DMS153 treated with DMSO at 0.1 percent for 48 hours (cell line): ENCODE data around the gene FAM83B.
"Not testable (repeated sequence)": the region's sequence is repeated elsewhere in the genome, so short reads cannot be mapped to it uniquely, and the experiment has no call there.

Source experiments
- DNase-seq: peaks from one replicate; lab custom pipeline; 2025; ENCODE audit not compliant: unreplicated experiment; lab: John Stamatoyannopoulos, UW

The FAM83B gene

DNA sequence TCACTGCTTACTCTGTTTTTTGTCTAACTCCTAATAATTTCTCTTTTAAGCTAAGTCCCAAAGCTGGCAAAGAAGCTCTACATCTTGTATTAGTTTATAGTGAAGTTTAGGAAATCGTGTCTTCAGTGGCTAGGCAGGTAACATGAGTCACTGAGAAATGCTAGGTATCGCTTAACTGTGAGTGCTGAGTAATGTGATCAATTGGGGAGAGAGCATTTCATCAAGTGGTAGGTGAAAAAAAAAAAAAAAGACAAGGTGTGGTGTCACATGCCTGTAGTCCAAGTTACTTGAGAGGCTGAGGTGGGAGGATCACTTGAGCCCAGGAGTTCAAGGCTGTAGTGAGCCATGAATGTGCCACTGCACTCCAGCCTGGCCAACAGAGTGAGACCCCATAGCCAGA is 125.3 kb downstream of the FAM83B start:
- no peak for DNase-seq

DNA sequence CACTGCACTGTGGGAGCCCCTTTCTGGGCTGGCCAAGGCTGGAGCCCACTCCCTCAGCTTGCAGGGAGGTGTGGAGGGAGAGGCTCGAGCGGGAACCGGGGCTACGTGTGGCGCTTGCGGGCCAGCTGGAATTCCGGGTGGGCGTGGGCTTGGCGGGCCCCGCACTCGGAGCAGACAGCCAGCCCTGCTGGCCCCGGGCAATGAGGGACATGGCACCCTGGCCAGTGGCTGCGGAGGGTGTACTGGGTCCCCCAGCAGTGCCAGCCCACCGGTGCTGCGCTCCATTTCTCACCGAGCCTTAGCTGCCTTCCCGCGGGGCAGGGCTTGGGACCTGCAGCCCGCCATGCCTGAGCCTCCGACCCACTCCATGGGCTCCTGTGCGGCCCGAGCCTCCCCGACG is 132.6 kb downstream of the FAM83B start:
- not testable (repeated sequence) for DNase-seq

DNA sequence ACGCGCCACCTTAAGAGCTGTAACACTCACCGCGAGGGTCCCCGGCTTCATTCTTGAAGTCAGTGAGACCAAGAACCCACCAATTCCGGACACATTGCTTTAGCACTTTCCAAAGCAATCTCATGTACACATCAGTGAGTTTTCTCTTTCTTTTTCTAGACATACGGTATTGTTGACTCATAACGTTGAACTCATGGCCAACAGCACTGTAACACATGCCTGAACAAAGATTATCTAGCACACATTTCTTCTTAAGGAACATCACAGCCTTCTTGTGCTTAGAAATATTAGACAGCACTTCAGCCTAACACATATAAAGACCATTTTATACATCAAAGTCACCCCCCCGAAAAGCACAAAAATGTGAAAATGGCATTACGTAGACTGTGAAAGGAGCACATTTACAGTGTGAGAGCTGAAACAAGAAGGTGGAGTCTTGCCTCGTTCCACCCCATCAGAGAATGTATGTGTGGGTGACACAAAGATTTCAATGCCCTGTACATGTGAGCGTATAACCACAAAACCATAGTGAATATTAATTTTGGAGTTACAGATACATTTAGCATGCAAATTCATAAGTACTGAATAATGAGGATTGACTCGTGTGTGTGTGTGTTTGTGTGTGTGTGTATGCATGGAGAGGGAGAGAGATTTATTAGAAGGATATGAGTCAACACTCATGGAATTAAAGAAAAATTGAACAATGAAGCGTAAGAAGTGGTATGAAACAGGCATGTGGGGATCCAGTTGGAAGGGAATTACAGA is 134.1 kb downstream of the FAM83B start:
- no peak for DNase-seq

DNA sequence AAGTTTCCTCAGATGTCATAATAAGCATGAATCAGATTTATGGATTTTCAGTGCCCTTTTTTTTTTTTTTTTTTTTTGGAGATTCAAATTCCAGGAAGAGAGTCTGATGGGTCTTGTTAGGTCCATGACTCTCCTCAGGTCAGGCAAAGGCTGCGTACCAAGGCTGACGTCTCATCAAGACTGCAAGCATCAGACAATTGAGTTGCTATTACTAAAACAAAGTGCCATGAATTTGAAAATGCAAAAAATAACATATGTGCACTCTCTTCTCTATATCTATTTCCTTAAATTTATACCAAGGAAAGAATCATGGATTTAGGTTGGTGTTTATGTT is 134.7 kb downstream of the FAM83B start:
- DNase-seq = no peak

DNA sequence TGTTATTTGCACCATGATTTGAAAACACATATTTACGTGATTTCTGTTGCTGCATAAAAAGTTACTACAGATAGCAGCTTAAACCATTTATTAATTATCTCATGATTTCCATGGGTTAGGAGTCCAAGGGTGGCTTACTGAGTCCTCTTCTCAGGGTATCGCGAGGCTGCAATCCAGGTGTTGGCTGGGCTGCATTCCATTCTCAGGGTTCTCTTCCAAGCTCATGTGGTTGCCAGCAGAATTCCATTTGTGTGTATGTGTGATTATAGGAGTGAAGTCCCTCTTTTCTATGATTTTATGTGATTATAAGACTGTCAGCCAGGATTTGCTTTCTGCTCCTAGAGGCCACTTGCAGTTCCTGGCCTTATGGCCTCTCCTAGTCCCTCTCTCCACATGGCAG is 135.1 kb downstream of the FAM83B start:
- no peak for DNase-seq

DNA sequence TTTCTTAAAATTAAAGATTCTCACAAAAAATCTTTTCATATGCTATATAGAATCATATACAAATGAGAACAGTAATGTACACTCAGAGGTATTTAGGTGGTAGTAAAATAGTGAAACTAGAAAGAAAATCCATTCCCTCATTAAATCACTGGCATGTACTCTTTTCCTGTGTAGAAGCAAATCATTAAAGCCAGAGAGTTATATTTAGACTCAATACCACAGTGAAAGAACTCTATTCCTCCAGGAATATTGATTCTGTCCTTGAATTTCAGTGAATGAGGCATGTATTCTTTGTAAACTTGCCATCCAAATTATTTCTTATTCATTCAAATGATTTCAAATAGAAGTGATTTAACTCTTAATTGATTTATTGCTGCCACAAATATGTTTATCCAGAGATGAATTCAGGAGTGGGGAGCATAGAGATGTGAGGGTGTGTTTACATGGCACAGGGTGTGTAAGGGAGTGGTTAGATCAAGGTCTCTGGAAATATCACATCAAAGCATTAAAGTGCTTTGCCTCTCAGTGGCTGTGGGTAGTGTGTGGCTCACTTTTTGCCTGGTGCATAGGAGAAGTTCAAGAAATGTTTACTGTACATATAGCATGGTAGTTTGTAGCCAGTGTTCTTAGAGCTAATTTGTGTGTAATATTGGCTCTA is 141.2 kb downstream of the FAM83B start:
- no peak for DNase-seq

DNA sequence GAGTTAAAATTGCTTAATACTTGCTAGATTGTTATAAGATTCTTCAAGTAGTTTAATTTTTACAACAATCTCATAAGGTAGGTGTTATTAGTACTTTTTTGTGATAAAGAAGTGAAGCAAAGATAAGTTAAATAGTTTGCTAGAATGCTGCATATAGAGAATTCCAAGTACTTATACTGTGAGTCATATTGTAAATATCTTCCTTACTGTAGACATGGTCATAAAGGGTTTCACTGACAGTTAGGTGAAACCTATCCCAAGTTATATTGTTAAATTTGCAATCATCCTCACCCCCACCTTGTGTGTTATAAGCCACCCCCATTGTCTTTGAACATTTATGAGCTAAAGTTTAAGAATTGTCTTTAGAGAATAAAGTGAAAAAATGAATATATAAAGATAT is 142.0 kb downstream of the FAM83B start:
- no peak for DNase-seq

DNA sequence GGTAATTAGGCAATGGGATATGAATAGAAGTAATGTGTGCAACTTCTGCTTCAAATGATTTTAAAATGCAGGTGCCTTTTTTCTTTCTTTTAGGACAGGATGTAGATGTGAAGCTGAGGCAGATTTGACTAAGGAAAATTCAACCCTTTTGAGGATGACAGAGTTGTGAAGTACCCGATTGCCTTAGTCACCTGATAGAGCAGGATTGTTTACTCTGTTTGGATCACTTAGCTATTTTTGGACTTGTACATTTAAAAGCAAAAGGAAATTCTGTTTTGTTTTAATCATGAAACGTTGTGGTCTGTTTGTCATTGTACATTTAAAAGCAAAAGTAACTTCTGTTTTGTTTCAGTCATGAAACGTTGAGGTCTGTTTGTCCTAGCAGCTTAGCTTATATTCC is 143.4 kb downstream of the FAM83B start:
- DNase-seq = no peak
